Stromal cell of bone marrow (primary cell): Measurements from ENCODE around the gene USP33.
"Not testable (repeated sequence)": the region's sequence is repeated elsewhere in the genome, so short reads cannot be mapped to it uniquely, and the experiment has no call there.

ENCODE experiments used
- DNase-seq: peaks from one replicate; pipeline ENCODE4 v3.0.0-alpha.2; 2012; ENCODE audit warnings: low read depth

The USP33 gene

DNA sequence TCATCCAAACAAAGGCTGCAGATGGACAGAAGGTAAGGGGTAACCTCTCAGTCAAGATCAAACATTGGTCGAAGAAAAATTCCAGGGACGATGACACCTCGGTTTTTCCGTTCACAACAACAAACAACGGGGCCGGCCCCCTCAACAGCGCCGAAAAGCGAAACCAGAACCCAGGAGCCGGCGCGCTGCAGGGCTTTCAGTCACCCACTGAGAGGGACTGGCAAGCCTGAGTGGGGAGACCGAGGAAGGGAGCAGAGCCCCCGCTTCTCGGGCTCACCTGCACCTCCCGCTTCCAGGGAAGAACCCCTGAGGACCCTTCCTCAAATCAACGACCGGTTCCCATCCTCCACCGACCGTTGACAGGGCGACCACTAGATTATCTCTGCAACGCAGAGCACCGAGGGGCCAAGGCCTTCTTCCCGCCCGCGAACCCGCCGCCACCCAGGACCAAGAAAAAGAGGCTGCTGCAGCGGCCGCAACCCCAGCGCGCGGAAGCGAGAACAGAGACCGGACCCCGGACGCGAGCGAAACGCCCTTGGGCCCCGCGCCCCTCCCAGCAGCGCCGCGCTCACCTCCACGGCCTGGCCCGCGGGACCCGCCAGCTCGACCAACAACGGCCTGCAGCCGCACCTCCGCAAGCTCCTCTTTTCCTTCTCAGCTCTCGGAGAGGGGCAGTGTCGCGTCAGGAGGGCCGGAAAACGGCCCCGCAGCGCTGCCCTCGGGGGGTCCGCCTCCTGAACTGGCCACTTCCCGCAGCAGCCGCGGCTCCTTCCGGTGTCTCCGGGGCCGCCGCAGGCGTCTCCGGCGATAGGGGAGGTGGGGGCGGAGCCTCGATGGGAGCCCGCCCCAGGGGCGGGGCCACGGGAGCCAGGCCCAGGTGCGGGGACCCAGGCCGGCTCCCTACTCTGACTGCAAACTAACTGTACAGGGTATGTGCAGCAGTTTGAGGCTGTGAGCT, at the start of gene USP33:
USP33 (minus strand) TSS at position 782 of the 958 bp plus-strand sequence. CDS start 18,155 bp downstream, outside the sequence.
- DNase-seq, result peak; percentile 51

DNA sequence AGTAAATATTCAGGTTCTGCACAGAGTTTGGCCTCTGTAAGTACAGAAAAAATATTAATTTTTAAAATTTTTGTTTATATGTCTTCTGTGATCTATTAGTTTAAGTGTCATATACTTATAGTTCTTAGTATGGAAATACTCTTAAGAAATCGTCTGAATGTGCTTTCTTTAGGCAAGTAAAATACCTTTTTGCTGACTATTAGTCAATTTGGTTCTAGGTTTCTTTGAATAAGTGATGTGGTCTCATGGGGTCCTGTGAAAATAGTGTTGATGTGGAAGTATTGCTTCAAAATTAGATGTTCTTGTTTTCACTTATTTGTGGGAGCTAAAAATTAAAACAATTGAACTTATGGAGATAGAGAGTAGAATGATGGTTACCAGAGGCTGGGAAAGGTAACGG, 43.7 kb upstream of the USP33 start:
- DNase-seq, result no peak

DNA sequence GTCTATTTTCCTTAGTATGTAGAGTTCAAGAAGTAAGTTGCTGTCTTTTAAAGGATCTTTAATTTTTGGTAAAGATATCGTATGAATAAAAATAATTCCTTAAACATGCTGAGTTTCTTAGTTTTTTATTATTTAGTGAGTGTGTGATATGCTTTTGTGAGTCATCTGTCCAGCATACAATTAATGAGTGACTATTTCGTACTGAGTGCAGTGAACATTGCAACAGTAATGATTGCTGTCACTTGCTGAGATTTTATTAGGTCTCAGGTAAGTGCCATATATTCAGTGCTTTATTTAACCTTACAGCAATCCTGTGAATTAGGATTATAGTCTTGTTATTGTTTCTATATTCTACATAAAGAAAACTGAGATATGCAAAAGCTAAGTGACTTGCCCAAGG, 42.4 kb upstream of the USP33 start:
- DNase-seq, result no peak

DNA sequence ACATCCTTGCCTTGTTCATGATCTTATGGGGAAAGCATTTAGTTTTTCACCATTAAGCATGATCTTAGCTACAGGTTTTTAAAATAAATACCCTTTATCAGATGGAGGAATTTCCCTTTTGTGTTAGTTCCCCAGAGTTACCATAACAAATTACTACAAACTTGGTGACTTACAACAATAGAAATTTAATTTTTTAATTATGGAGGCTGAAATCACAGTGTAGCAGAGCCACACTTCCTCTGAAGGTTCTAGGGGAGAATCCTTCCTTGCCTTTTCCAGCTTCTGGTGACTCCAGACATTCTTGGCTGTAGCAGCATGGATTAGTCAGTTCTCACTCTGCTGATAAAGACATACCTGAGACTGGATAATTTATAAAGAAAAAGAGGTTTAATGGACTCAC, 38.3 kb upstream of the USP33 start:
- no peak for DNase-seq

DNA sequence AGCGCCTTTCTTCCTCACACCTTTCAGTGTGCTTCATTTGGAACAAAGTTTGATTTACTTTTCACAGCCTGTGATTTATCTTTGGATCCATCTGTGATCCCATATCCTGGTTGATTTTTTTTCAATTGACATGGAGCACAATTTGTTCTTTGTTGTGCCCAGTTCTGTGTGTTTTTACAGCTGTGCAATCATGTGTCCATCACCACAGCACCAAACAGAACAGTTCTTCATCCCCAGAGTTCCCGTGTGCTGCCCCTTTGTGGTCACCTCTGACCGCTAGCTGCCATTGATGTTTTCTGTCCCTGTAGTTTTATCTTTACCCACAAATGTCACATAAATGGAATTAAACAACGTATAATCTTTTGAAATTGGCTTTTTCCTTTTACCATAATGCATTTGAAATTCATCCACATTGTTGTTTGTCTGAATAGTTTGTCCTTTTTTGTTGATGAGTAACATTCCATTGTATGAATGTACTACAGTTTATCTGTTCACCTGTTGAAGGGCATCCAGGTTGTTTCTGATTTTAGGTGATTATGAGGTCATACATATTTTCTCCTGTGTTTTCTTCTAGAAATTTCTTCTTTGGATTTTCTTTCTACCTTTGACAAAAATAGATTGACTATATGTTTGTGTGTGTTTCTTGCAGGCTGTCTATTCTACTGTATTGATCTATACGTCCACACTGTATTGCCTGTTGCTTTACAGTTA, 37.2 kb upstream of the USP33 start:
- no peak for DNase-seq

DNA sequence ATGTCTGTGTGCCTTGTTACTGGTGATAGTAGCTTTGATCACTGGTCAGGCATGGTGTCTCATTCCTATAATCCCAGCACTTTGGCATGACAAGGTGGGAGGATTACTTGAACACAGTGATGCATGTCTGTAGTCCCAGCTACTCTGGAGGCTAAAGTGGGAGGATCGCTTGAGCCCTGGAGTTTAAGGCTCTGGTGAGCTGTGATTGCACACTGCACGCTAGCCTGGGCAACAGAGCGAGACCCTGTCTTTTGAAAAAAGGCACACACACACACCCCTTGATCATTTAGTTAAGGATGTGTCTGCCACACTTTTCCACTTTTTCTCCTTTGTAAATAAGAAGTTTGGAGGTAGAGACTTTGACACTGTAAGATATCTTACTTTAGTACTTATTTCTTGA, 34.9 kb upstream of the USP33 start:
- no peak for DNase-seq

DNA sequence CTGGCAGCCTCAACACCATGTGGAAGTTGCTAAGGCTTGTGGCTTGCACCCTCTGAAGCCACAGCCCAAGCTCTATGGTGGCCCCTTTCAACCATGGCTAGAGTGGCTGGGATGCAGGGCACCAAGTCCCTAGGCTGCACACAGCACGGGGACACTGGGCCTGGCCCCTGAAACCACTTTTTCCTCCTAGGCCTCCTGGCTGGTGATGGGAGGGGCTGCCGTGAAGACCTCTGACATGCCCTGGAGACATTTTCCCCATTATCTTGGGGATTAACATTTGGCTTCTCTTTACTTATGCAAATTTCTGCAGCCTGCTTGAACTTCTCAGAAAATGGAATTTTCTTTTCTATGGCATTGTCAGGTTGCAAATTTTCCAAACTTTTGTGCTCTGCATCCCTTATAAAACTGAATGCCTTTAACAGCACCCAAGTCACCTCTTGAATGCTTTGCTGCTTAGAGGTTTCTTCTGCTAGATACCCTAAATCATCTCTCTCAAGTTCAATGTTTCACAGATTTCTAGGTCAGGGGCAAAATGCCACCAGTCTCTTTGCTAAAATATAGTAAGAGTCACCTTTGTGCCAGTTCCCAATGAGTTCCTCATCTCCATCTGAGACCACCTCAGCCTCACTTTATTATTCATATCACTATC, 26.6 kb upstream of the USP33 start:
- DNase-seq, result not testable (repeated sequence)

DNA sequence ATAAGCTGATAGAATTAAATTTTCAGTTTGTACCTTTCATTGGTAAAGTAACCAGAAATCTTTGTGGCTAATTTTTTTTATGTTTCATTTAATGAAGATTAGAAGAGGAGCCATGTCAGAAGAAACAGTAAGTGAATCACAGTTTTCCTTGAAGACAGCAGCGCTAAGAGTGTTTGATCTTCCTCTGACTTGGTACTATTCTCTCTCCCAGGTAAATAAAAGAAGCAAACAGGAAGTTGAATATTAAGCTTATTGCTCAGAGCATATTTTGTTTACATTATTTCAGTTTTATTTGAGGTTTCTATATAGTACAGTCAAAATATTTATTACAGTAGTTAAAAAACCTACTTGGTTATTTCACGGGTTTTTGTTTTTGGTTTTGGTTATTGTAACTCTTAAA, 23.5 kb upstream of the USP33 start:
- no peak for DNase-seq

DNA sequence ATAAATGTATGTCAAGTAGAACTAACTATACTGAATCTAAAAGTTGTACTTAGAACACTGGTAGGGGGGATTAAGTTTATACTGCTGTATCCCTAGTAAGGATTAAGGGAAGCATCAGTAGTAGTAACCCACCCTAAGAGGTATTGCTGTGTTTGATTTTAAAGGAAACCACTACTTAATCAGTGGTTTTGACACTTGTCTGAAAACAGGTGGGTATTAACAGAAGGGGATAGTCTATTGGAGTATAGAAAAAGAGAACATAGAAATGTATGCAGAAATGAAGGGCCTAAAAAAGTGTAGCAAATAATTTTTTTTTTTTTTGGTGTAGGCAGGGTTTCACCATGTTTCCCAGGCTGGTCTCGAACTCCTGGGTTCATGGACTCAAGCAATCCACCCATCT, 22.0 kb upstream of the USP33 start:
- DNase-seq, result no peak

DNA sequence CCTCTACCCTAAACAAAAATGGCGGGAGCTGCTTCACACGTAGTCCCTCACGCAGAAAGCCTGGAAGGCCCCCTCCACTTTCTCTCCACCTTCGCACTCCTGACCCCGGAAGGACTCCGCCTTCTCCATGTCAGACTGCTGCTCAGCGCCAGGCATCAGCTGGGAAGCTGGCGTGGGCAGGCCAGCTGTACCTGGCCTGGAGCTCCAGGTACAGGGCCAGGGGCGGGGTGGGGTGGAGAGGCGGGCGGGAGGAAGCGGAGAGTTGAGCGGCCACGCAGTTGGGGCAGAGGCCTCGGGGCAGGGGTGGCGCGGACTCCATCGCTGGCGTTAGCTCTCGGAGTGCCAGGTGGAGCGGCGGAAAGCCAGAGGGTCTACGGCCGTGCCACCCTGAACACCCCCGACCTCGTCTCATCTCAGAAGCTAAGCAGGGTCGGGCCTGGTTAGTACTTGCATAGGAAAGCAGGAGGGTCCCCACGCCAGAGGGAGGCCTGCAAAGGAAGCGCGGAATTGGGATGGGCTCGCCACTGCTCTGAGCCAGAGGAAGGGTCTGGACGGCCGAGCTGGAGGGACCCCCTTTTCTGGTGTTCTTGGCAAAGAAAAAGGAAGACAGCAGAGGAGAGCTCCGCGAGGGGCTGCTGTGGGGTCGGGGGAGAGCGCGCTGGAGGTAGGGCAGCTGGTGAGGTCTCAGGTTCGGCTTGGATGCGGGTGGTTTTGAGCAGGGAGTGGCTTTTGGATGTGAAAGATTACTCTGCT, 20.1 kb upstream of the USP33 start, which contains the start of gene MIGA1:
MIGA1 (plus strand) TSS at position 121 of the 753 bp plus-strand sequence. CDS start 3,604 bp downstream, outside the sequence.
- peak; percentile 87 for DNase-seq

DNA sequence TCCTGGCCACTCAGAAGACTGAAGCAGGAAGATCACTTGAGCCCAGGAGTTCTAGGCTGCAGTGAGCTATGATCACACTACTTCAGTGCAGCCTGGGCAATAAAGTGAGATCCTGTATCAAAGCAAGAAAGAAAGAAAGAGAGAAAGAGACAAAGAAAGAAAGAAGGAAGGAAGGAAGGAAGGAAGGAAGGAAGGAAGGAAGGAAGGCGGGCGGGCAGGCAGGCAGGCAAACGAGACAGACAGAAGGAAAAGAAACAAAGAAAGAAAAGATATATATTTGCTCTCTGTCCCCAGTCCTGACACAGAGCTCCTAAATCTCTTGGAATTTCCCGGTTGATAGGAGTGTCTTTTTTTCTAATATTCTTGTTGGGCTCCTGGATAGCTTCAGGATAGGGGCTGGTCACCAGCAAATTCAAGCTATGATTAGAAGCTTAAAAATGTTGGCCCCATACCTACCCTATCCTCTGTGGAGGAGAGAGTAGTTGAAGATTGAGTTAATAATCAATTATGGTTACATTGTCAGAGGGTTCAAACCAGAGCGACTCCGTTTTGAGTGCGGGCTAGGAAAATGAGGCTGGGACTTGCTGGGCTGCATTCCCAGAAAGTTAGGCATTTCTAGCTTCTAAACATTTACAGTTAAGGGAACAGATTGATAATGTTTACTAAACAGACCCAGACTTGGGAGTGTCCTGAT, 16.5 kb upstream of the USP33 start:
- no peak for DNase-seq

DNA sequence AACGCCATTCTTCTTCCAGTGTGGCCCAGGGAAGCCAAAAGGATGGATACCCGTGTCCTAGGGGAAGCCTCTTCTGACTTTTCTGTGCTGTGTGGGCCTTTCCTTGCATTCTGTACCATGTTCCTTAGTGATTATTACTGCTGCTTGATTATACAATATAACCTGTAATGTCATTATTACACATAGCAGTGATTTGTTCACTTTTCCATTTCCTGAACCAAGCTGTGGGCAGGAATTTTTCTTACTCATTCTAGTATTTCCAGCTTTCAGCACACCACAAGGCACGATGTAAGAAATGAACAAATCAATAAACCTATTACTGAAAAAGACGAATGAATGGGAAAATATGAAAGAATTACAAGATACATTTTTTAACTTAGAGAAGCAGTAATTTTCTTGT, 8.4 kb upstream of the USP33 start:
- DNase-seq, result no peak

DNA sequence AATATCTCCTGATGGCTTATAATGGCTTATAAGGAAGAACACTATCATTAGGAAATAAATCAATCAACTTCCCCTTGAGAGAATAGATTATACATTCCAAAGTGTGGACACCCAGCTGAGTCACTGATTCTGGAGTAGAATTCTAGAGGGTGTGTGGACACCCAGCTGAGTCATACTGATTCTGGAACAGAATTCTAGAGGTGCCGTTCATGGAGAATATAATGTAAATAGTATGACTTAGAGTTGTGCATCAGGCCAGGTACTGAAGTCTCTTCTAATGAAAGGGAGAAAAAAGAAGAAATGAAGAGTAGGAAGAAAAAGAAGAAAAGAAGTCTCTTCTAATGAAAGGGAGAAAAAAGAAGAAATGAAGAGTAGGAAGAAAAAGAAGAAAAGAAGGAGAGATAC, 2.4 kb upstream of the USP33 start:
- peak; percentile 32 for DNase-seq

DNA sequence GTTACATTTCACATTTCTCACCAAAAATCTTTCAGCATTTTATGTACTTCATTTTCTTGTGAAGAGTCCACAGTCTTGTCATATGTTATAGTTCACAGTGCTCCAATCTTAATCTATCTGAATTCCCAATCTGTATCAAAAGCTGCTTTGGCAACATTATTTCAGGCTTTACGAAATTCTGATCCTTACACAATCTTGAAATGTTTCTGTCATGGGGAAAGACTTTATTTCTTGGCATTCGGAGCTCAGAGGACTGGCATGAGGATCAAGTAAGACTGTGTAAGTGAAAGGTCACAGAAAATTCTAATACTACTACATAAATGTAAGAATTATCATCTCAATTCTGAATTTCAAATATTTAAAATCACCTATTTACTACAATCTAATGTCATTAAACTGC, 2.0 kb downstream of the USP33 start:
- peak; percentile 68 for DNase-seq

DNA sequence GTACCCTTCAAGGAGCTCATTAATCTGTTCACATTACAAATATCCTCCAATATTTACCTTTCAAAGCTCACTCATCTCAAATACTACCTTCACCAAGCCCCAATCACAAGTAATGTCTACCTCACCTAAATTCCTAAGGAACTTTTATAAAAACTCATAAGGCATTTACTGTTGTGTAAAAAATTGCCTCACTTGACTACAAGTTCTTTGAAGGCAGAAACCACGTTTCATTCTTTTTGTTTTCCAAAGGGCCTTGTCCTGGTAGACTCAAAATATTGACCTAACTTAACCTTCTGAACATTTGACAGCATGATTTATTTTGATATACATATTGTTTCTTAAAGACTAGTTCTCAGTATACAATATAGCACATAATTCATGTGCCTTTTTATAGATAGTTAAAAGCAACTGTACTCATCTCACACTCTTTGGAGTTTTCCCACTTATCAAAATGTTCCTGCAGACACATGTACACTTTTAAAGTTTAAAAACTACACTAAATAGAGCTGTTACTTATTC, 2.5 kb downstream of the USP33 start:
- DNase-seq, result no peak

DNA sequence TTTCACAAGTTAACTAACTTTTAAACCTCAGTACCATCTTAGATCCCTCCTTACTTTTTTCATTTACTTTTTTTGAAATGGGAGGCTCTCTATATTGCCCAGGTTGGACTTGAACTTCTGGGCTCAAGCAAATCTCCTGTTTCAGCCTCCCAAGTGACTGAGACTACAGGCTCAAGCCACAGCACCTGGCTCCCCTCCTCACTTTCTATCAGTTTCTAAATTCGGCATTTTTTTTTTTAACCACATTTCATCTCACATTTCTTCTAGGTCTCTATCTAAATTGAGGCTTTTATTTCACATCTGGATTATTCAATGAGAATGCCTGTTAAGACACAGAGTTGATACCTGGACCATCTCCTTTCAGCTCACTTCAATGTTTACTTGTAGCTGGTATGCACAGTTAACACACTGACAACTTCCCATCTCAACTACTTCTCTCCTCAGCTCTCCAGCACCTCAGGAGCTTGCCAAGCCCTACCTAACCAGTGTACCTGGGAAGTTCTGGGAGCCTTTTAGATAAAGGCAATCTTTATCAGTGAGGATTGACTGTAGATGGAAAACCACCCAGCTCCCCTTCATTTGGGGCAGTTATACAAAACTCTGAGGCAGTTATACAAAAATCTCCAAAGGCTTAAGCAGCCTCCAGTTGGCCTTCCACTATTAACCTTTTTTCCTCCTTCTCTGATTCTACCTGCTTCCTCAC, 3.4 kb downstream of the USP33 start:
- no peak for DNase-seq

DNA sequence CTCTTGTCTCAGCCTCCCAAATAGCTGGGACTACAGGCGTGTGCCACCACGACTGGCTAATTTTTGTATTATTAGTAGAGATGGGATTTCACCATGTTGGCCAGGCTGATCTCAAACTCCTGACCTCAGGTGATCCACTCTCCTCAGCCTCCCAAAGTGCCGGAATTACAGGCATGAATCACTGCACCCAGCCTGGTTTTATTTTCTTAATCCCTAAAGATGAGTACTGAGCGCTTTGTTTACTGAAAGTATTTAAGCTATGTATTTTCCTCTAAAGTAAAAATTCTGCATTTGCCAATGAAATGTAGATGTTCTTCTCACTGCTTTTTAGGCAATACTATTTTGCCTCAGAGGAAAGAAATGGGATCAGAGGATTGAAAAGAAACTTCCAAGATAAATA, 10.2 kb downstream of the USP33 start:
- not testable (repeated sequence) for DNase-seq

DNA sequence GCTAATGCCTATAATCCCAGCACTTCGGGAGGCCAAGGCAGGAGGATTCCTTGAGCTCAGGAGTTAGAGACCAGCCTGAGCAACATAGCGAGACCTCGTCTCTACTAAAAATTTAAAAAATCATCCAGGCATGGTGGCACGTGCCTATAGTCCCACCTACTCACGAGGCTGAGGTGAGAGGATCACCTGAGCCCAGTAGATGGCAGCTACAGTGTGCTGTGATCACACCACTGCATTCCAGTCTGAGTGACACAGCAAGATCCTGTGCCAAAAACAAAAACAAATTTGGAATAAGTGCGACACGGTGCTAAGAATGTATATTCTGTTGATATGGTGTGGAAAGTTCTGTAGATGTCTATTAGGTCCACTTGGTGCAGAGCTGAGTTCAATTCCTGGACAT, 15.1 kb downstream of the USP33 start:
- DNase-seq, result no peak

DNA sequence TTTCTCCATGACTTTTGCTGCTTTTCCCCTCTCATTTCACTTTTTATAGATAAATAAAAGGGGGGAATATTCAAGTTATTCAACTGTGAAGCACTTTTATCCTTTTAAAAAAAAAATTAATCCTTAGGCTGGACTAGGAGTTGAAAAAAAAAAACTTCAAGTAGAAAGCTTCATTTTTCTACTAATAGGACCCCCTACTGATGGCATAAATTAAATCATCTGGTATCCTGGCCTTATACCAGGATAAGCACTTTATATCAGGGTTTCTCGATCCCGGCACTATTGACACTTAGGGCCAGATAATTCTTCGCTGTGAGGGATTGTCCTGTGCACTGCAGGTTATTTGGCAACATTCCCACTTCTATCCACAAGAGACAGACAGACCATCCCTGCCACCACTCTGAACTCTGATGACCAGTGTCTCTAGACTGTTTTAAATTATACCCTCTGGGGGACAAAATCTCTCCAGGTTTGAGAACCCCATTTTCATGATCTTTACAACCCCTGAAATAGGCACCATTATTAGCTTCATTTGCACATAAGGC, 17.6 kb downstream of the USP33 start:
- DNase-seq, result no peak

DNA sequence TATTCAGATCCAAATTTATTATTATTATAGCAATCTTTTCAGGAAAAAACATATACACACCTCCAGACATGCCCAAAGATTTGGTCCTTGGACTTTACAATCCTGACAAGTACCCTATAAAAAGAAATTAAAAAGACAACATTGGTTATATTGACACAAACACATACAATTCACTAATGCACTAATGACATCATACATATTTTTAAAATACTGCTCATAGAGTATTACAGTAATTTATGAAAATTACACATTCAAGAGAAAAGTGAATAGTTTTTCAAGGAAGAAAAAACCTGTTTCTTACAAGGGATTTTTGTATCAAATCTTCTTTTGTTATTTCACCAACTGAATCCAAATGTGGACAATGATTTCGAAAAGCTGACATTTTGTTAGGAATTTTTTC, 18.3 kb downstream of the USP33 start:
- DNase-seq, result no peak
